Panc1 (cell line): Measurements from ENCODE around the gene C1orf87. TPM values are rescaled to one million over a fixed set of nuclear protein-coding genes. Genes with fewer than 3 reads are reported as not detected.

ENCODE experiments used
- ATAC-seq: fragments of 200-7000 bp; cut with Tn5 transposase; 2 replicates; pipeline ENCODE4 v1.9.1; 2020; ENCODE audit warnings: mild to moderate bottlenecking, moderate library complexity
- BruUV-seq: library from RNA; stranded (reverse); fragments of 400-500 nt; replicated peaks from 2 replicates; lab custom pipeline; 2021; lab: Mats Ljungman, UMichigan
- CTCF ChIA-PET: fragments of 300-600 bp; sonication (Branson Sonifier 250); formaldehyde crosslinking; loops from one replicate; lab custom pipeline; 2022; ENCODE audit warnings: antibody characterized with exemption; lab: Charles Lee
- POLR2A ChIA-PET: fragments of 300-600 bp; sonication (Branson Sonifier 250); formaldehyde crosslinking; loops from one replicate; lab custom pipeline; 2022; ENCODE audit warnings: antibody characterized with exemption; lab: Charles Lee
- DNase-seq: peaks from one replicate; pipeline ENCODE4 v3.0.0-alpha.2; 2010; ENCODE audit warnings: low read depth, low spot score
- H3K27ac ChIP-seq: 2 replicates; pipeline ENCODE4 v1.5.1; 2011; ENCODE audit warnings: mild to moderate bottlenecking, low read length, inconsistent platforms
- H3K27me3 ChIP-seq: fragments of 200-500 bp; sonication (Bioruptor generic); 2 replicates; pipeline ENCODE4 v1.6.0; 2014; ENCODE audit warnings: low read length, inconsistent platforms; ENCODE audit not compliant: control insufficient read depth, insufficient read depth
- H3K36me3 ChIP-seq: fragments of 200-500 bp; sonication (Bioruptor generic); 2 replicates; pipeline ENCODE4 v1.5.1; 2014; ENCODE audit warnings: inconsistent platforms, mild to moderate bottlenecking, low read length, moderate library complexity; ENCODE audit not compliant: control insufficient read depth, insufficient read depth
- H3K4me1 ChIP-seq: 2 replicates; pipeline ENCODE4 v1.5.1; 2011; ENCODE audit warnings: inconsistent platforms, mild to moderate bottlenecking, low read length, moderate library complexity; ENCODE audit not compliant: control insufficient read depth, insufficient read depth
- H3K4me3 ChIP-seq, 2 experiments: 2 replicates each; pipeline ENCODE4 v1.5.1; 2011 to 2012; ENCODE audit warnings: low read depth in 2 of 2, low read length in 2 of 2, mild to moderate bottlenecking in 2 of 2, inconsistent platforms in 1 of 2, moderate library complexity in 1 of 2
- H3K9me3 ChIP-seq: fragments of 200-500 bp; sonication (Bioruptor generic); 2 replicates; pipeline ENCODE4 v1.5.1; 2014; ENCODE audit warnings: low read depth, mild to moderate bottlenecking, inconsistent platforms, low read length, moderate library complexity; ENCODE audit not compliant: control insufficient read depth, insufficient read depth
- POLR2AphosphoS5 ChIP-seq: IDR thresholded peaks from 2 replicates; pipeline ENCODE4 v1.6.1; 2012; ENCODE audit warnings: mild to moderate bottlenecking, low read depth, low read length, moderate library complexity
- SIN3A ChIP-seq: IDR thresholded peaks from 2 replicates; pipeline ENCODE4 v1.6.1; 2012; ENCODE audit warnings: low read depth, mild to moderate bottlenecking, low read length, moderate library complexity, borderline replicate concordance; ENCODE audit not compliant: insufficient read depth
- TCF7L2 ChIP-seq: IDR thresholded peaks from 2 replicates; pipeline ENCODE4 v1.6.1; 2011; ENCODE audit warnings: mild to moderate bottlenecking, low read depth, low read length, inconsistent platforms
- in situ Hi-C: cut with HindIII; loops from 2 replicates; pipeline ENCODE4 v1.10.0; 2016; ENCODE audit warnings: low sequenced_read_pairs, low pct_unique_long_range_greater_than_20kb
- intact Hi-C: fragments of 100-400 bp; cut with micrococcal nuclease; formaldehyde crosslinking; loops from one replicate; pipeline ENCODE4 v1.10.0; 2022; ENCODE audit not compliant: unreplicated experiment
- total RNA-seq: library from RNA; stranded (reverse); gene quantifications from one replicate; pipeline ENCODE4 v1.2.1, GENCODE V29; 2021; ENCODE audit not compliant: unreplicated experiment
- TF ChIP-seq, protein P1 (sequence below), 2 experiments: IDR thresholded peaks; 2 replicates each; pipeline ENCODE4 v1.6.1; 2011 to 2012; ENCODE audit warnings: low read depth in 2 of 2, control low read depth in 1 of 2, low read length in 1 of 2, mild to moderate bottlenecking in 1 of 2, moderate library complexity in 1 of 2; ENCODE audit not compliant: insufficient read depth in 1 of 2
- TF ChIP-seq, protein P2 (sequence below): fragments of 450-650 bp; IDR thresholded peaks from 2 replicates; pipeline ENCODE4 v1.5.1; 2017; ENCODE audit warnings: mild to moderate bottlenecking

C1orf87 gene
- total RNA-seq, 1 experiment from 2014 or later = not detected

DNA sequence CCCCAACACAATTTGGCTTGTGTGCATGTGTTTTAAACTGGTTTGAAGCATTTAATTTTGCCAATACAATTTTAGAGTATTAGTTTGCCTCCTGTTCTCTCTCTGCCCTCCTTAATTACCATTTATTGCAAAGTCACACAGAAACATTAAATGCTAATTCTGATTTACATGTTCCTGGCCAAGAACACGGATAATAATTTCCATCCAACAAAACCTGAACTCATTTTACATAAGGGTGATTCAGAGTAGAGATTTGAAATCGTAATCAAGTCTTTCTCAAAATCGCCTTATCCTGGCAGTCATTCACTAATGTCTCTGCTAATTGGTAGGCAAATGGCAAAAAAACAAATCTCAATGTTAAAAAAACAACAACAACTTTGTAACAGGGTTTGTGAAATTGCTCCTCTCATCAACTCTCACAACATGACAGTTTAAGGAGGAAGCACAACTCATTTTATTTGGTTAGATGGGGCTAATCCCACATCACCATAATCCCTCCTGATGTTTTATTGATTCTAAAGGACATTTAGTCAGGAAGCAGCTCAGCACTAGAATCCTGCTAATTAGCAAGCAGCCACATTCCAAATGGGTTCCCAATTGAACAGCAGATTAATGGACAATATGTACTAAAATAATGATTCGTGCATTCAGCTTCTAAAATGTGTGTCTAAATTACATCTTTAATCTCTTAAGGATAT is 55.9 kb downstream of the C1orf87 start:
- Histone ChIP-seq H3K36me3 (no peaks in the 10 kb centered on the region), H3K4me1 (no peaks in the 10 kb centered on the region), H3K4me3 (no peak overlapping the region), H3K27ac (no peak overlapping the region), H3K9me3 (no peaks in the 10 kb centered on the region), H3K27me3 (no peaks in the 10 kb centered on the region)
- intact Hi-C loops (no loop called here), in situ Hi-C loops (no loop called here)
- ATAC-seq (no peak), DNase-seq (no peak)
- TF ChIP-seq SIN3A = no peak
- ChIA-PET CTCF (no interaction called here), POLR2A (no interaction called here)
- no TSS peak for BruUV-seq

DNA sequence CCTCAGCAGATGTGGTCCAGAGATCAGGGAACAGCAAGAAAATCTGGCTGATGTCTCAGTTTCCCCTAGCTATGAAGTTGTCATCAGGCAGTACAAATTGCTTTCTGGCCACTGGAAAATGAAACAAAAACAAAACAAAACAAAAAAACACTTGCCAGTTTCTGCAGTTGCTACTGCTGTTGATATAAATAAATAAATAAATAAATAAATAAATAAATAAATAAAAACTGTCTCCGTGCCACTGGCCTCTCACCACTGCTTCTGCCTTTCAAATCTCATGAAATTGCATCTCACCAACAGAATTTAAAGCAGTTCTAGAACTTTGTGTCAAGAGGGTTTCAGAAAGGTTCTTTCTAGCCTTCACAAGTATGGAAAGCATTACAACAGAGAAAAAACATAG is 62.9 kb downstream of the C1orf87 start:
- H3K4me1 ChIP-seq = no peaks in the 10 kb centered on the region

More for the DNA sequence above, 62.9 kb downstream of the C1orf87 start:
- H3K27ac ChIP-seq = no peak overlapping the region
- ATAC-seq (no peak), DNase-seq (no peak)
- no peaks in the 10 kb centered on the region for H3K27me3 ChIP-seq
- no TSS peak for BruUV-seq
- no peak overlapping the region for H3K4me3 ChIP-seq
- intact Hi-C loops (no loop called here), in situ Hi-C loops (no loop called here)
- ChIA-PET CTCF (no interaction called here), POLR2A (no interaction called here)
- no peaks in the 10 kb centered on the region for H3K9me3 ChIP-seq
- TF ChIP-seq TCF7L2 (no peak), SIN3A (no peak), POLR2AphosphoS5 (no peak)
- TF ChIP-seq, protein P1, sequence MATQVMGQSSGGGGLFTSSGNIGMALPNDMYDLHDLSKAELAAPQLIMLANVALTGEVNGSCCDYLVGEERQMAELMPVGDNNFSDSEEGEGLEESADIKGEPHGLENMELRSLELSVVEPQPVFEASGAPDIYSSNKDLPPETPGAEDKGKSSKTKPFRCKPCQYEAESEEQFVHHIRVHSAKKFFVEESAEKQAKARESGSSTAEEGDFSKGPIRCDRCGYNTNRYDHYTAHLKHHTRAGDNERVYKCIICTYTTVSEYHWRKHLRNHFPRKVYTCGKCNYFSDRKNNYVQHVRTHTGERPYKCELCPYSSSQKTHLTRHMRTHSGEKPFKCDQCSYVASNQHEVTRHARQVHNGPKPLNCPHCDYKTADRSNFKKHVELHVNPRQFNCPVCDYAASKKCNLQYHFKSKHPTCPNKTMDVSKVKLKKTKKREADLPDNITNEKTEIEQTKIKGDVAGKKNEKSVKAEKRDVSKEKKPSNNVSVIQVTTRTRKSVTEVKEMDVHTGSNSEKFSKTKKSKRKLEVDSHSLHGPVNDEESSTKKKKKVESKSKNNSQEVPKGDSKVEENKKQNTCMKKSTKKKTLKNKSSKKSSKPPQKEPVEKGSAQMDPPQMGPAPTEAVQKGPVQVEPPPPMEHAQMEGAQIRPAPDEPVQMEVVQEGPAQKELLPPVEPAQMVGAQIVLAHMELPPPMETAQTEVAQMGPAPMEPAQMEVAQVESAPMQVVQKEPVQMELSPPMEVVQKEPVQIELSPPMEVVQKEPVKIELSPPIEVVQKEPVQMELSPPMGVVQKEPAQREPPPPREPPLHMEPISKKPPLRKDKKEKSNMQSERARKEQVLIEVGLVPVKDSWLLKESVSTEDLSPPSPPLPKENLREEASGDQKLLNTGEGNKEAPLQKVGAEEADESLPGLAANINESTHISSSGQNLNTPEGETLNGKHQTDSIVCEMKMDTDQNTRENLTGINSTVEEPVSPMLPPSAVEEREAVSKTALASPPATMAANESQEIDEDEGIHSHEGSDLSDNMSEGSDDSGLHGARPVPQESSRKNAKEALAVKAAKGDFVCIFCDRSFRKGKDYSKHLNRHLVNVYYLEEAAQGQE (IDR thresholded peaks at IDR 0.05; ENCODE audit: insufficient read depth in 1 of 2, low read depth in 2 of 2, low read length in 1 of 2) = no peak
- TF ChIP-seq, protein P2, sequence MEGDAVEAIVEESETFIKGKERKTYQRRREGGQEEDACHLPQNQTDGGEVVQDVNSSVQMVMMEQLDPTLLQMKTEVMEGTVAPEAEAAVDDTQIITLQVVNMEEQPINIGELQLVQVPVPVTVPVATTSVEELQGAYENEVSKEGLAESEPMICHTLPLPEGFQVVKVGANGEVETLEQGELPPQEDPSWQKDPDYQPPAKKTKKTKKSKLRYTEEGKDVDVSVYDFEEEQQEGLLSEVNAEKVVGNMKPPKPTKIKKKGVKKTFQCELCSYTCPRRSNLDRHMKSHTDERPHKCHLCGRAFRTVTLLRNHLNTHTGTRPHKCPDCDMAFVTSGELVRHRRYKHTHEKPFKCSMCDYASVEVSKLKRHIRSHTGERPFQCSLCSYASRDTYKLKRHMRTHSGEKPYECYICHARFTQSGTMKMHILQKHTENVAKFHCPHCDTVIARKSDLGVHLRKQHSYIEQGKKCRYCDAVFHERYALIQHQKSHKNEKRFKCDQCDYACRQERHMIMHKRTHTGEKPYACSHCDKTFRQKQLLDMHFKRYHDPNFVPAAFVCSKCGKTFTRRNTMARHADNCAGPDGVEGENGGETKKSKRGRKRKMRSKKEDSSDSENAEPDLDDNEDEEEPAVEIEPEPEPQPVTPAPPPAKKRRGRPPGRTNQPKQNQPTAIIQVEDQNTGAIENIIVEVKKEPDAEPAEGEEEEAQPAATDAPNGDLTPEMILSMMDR = no peak
- no peaks in the 10 kb centered on the region for H3K36me3 ChIP-seq
